Measurements from ENCODE around the gene KIF1B.
"Not testable (repeated sequence)": the region's sequence is repeated elsewhere in the genome, so short reads cannot be mapped to it uniquely, and the experiment has no call there.

Gene KIF1B

GRCh38 chr1:10185759-10186158, 24.6 kb upstream of the KIF1B start:
- Mint-ChIP-seq H3K36me3 (ENCODE audit: low read depth) (peaks cover 16% of the 10 kb centered on the region), H3K4me1 (ENCODE audit: low read depth) (peaks cover 17% of the 10 kb centered on the region), H3K9me3 (no peaks in the 10 kb centered on the region), H3K27me3 (no peaks in the 10 kb centered on the region), H3K4me3 (no peak overlapping the region), H3K27ac (no peak overlapping the region)
- intact Hi-C loops (cut with micrococcal nuclease), result no loop called here

- Mint-ChIP-seq H3K4me3 (no peak overlapping the region), H3K4me1 (ENCODE audit: low read depth) (peaks cover 15% of the 10 kb centered on the region), H3K27me3 (no peaks in the 10 kb centered on the region), H3K36me3 (ENCODE audit: low read depth) (peaks cover 9% of the 10 kb centered on the region), H3K9me3 (no peaks in the 10 kb centered on the region), H3K27ac (no peak overlapping the region)
- intact Hi-C loops (cut with micrococcal nuclease), result no loop called here
Observed at GRCh38 chr1:10186331-10187025, 23.9 kb upstream of the KIF1B start.

GRCh38 chr1:10187026-10187334, 23.4 kb upstream of the KIF1B start:
- Mint-ChIP-seq H3K4me3 (no peak overlapping the region), H3K9me3 (no peaks in the 10 kb centered on the region), H3K27me3 (no peaks in the 10 kb centered on the region), H3K27ac (no peak overlapping the region), H3K4me1 (ENCODE audit: low read depth) (peaks cover 15% of the 10 kb centered on the region), H3K36me3 (ENCODE audit: low read depth) (peaks cover 4% of the 10 kb centered on the region)
- intact Hi-C loops (cut with micrococcal nuclease), result no loop called here

GRCh38 chr1:10188133-10188650, 22.2 kb upstream of the KIF1B start:
- H3K27me3 Mint-ChIP-seq, result no peaks in the 10 kb centered on the region
- no peaks in the 10 kb centered on the region for H3K9me3 Mint-ChIP-seq
- intact Hi-C loops (cut with micrococcal nuclease), result no loop called here
- no peak overlapping the region for H3K4me3 Mint-ChIP-seq
- H3K36me3 Mint-ChIP-seq (ENCODE audit: low read depth), result no peaks in the 10 kb centered on the region
- no peak overlapping the region for H3K27ac Mint-ChIP-seq
- peaks cover 15% of the 10 kb centered on the region for H3K4me1 Mint-ChIP-seq (ENCODE audit: low read depth)

- intact Hi-C loops (cut with micrococcal nuclease), result no loop called here
- Mint-ChIP-seq H3K4me3 (no peak overlapping the region), H3K27ac (no peak overlapping the region), H3K36me3 (ENCODE audit: low read depth) (no peaks in the 10 kb centered on the region), H3K27me3 (peaks cover 4% of the 10 kb centered on the region), H3K9me3 (no peaks in the 10 kb centered on the region), H3K4me1 (ENCODE audit: low read depth) (peaks cover 15% of the 10 kb centered on the region)
Observed at GRCh38 chr1:10189659-10190058, 20.7 kb upstream of the KIF1B start.

- Mint-ChIP-seq H3K9me3 (no peaks in the 10 kb centered on the region), H3K27ac (no peak overlapping the region), H3K4me3 (no peak overlapping the region), H3K27me3 (peaks cover 4% of the 10 kb centered on the region), H3K4me1 (ENCODE audit: low read depth) (peaks cover 10% of the 10 kb centered on the region), H3K36me3 (ENCODE audit: low read depth) (no peaks in the 10 kb centered on the region)
- intact Hi-C loops (cut with micrococcal nuclease), result no loop called here
Observed at GRCh38 chr1:10192263-10192662, 18.1 kb upstream of the KIF1B start.

GRCh38 chr1:10193288-10193687, 17.1 kb upstream of the KIF1B start:
- H3K4me3 Mint-ChIP-seq, result no peak overlapping the region
- H3K9me3 Mint-ChIP-seq, result no peaks in the 10 kb centered on the region
- H3K27ac Mint-ChIP-seq, result no peak overlapping the region
- peaks cover 4% of the 10 kb centered on the region for H3K27me3 Mint-ChIP-seq
- peaks cover 10% of the 10 kb centered on the region for H3K4me1 Mint-ChIP-seq (ENCODE audit: low read depth)
- H3K36me3 Mint-ChIP-seq (ENCODE audit: low read depth), result no peaks in the 10 kb centered on the region
- intact Hi-C loops (cut with micrococcal nuclease), result no loop called here

- Mint-ChIP-seq H3K4me3 (no peak overlapping the region), H3K9me3 (no peaks in the 10 kb centered on the region), H3K27me3 (peaks cover 4% of the 10 kb centered on the region), H3K4me1 (ENCODE audit: low read depth) (no peaks in the 10 kb centered on the region), H3K27ac (no peak overlapping the region), H3K36me3 (ENCODE audit: low read depth) (no peaks in the 10 kb centered on the region)
- intact Hi-C loops (cut with micrococcal nuclease), result no loop called here
Observed at GRCh38 chr1:10195570-10195969, 14.8 kb upstream of the KIF1B start.

- Mint-ChIP-seq H3K4me1 (ENCODE audit: low read depth) (no peaks in the 10 kb centered on the region), H3K27me3 (peaks cover 4% of the 10 kb centered on the region), H3K9me3 (no peaks in the 10 kb centered on the region), H3K27ac (no peak overlapping the region), H3K36me3 (ENCODE audit: low read depth) (no peaks in the 10 kb centered on the region), H3K4me3 (no peak overlapping the region)
- intact Hi-C loops (cut with micrococcal nuclease), result no loop called here
Observed at GRCh38 chr1:10196976-10197375, 13.4 kb upstream of the KIF1B start.

- no peaks in the 10 kb centered on the region for H3K9me3 Mint-ChIP-seq
- intact Hi-C loops (cut with micrococcal nuclease), result no loop called here
- H3K27me3 Mint-ChIP-seq, result no peaks in the 10 kb centered on the region
- H3K4me3 Mint-ChIP-seq, result no peak overlapping the region
- no peaks in the 10 kb centered on the region for H3K36me3 Mint-ChIP-seq (ENCODE audit: low read depth)
- H3K4me1 Mint-ChIP-seq (ENCODE audit: low read depth), result no peaks in the 10 kb centered on the region
- no peak overlapping the region for H3K27ac Mint-ChIP-seq
Observed at GRCh38 chr1:10200620-10201019, 9.8 kb upstream of the KIF1B start.

- H3K36me3 Mint-ChIP-seq (ENCODE audit: low read depth), result no peaks in the 10 kb centered on the region
- H3K27me3 Mint-ChIP-seq, result no peaks in the 10 kb centered on the region
- no peaks in the 10 kb centered on the region for H3K9me3 Mint-ChIP-seq
- no peak overlapping the region for H3K4me3 Mint-ChIP-seq
- intact Hi-C loops (cut with micrococcal nuclease), result no loop called here
- no peak overlapping the region for H3K27ac Mint-ChIP-seq
- peaks cover 7% of the 10 kb centered on the region for H3K4me1 Mint-ChIP-seq (ENCODE audit: low read depth)
Observed at GRCh38 chr1:10204003-10204642, 6.2 kb upstream of the KIF1B start.

- H3K27me3 Mint-ChIP-seq; H3K36me3 Mint-ChIP-seq (ENCODE audit: low read depth); H3K4me3 Mint-ChIP-seq; H3K9me3 Mint-ChIP-seq; intact Hi-C loops (cut with micrococcal nuclease); H3K27ac Mint-ChIP-seq: not testable (repeated sequence)
- H3K4me1 Mint-ChIP-seq (ENCODE audit: low read depth), result peaks cover 14% of the 10 kb centered on the region
Observed at GRCh38 chr1:10205206-10205605, 5.2 kb upstream of the KIF1B start.

GRCh38 chr1:10207810-10208209, 2.6 kb upstream of the KIF1B start:
- Mint-ChIP-seq H3K27me3 (no peaks in the 10 kb centered on the region), H3K27ac (no peak overlapping the region), H3K4me1 (ENCODE audit: low read depth) (peaks cover 30% of the 10 kb centered on the region), H3K4me3 (no peak overlapping the region), H3K9me3 (no peaks in the 10 kb centered on the region), H3K36me3 (ENCODE audit: low read depth) (peaks cover 14% of the 10 kb centered on the region)
- intact Hi-C loops (cut with micrococcal nuclease), result loop anchor here (1.0 kb wide), 1 partner anchor 45 kb away; no protein-coding TSS in a partner anchor

GRCh38 chr1:10208537-10208936, 1.8 kb upstream of the KIF1B start:
- peaks cover 14% of the 10 kb centered on the region for H3K36me3 Mint-ChIP-seq (ENCODE audit: low read depth)
- H3K4me1 Mint-ChIP-seq (ENCODE audit: low read depth), result peaks cover 36% of the 10 kb centered on the region
- peak overlapping the region; percentile 100 for H3K27ac Mint-ChIP-seq
- peak overlapping the region; percentile 40 for H3K4me3 Mint-ChIP-seq
- no peaks in the 10 kb centered on the region for H3K9me3 Mint-ChIP-seq
- intact Hi-C loops (cut with micrococcal nuclease), result loop anchor here (1.0 kb wide), 1 partner anchor 45 kb away; no protein-coding TSS in a partner anchor
- no peaks in the 10 kb centered on the region for H3K27me3 Mint-ChIP-seq

GRCh38 chr1:10209590-10209904, 823 bp upstream of the KIF1B start:
- intact Hi-C loops (cut with micrococcal nuclease), result no loop called here
- peak overlapping the region; percentile 100 for H3K27ac Mint-ChIP-seq
- H3K27me3 Mint-ChIP-seq, result no peaks in the 10 kb centered on the region
- H3K36me3 Mint-ChIP-seq (ENCODE audit: low read depth), result peaks cover 14% of the 10 kb centered on the region
- H3K4me3 Mint-ChIP-seq, result peak overlapping the region; percentile 95
- H3K4me1 Mint-ChIP-seq (ENCODE audit: low read depth), result peaks cover 40% of the 10 kb centered on the region
- H3K9me3 Mint-ChIP-seq, result no peaks in the 10 kb centered on the region
